Astrocyte of the cerebellum (primary cell): ENCODE measurements around the gene CFAP73.
A peak's percentile ranks its signal among the peaks of the same experiment; 100 is the strongest.

Experiments
- DNase-seq: peaks from one replicate; pipeline ENCODE4 v3.0.0-alpha.2; 2011; ENCODE audit warnings: low read depth
- H3K4me3 ChIP-seq: 2 replicates; pipeline ENCODE4 v1.5.1; 2011; ENCODE audit warnings: mild to moderate bottlenecking, low read depth, low read length, moderate library complexity
- CTCF ChIP-seq: IDR thresholded peaks from 2 replicates; pipeline ENCODE4 v1.5.1; 2012; ENCODE audit warnings: low read length, low read depth, moderate library complexity, mild to moderate bottlenecking; ENCODE audit errors: missing control alignments
- in situ Hi-C: cut with HindIII; loops from 2 replicates; pipeline ENCODE4 v1.10.0; 2017; ENCODE audit warnings: low sequenced_read_pairs

CFAP73 gene

GRCh38 chr12:113170457-113170856 lies 20.9 kb downstream of the CFAP73 start:
- DNase-seq: no peak
- in situ Hi-C loops: loop anchor here (25.0 kb wide), 1 partner anchor 108 kb away; the partner anchor contains the start of gene DTX1
- no peak for TF ChIP-seq CTCF

GRCh38 chr12:113170926-113171325 lies 21.4 kb downstream of the CFAP73 start:
- in situ Hi-C loops: loop anchor here (25.0 kb wide), 1 partner anchor 109 kb away; the partner anchor contains the start of gene DTX1
- no peak overlapping the region for H3K4me3 ChIP-seq
- DNase-seq: no peak
- no peak for TF ChIP-seq CTCF

More at GRCh38 chr12:113170457-113170856, 20.9 kb downstream of the CFAP73 start:
- H3K4me3 ChIP-seq: no peak overlapping the region

- in situ Hi-C loops: loop anchor here (25.0 kb wide), 1 partner anchor 109 kb away; the partner anchor contains the start of gene DTX1
- no peak for DNase-seq
- H3K4me3 ChIP-seq: no peak overlapping the region
- no peak for TF ChIP-seq CTCF
Measured at GRCh38 chr12:113171543-113171942, 22.0 kb downstream of the CFAP73 start.

- DNase-seq: no peak
- no peak overlapping the region for H3K4me3 ChIP-seq
- in situ Hi-C loops: loop anchor here (25.0 kb wide), 1 partner anchor 110 kb away; the partner anchor contains the start of gene DTX1
- TF ChIP-seq CTCF: no peak
Measured at GRCh38 chr12:113172185-113172584, 22.7 kb downstream of the CFAP73 start.

- DNase-seq: no peak
- no peak overlapping the region for H3K4me3 ChIP-seq
- in situ Hi-C loops: loop anchor here (25.0 kb wide), 1 partner anchor 111 kb away; the partner anchor contains the start of gene DTX1
- TF ChIP-seq CTCF: no peak
Measured at GRCh38 chr12:113173081-113173698, 23.7 kb downstream of the CFAP73 start.

- no peak overlapping the region for H3K4me3 ChIP-seq
- in situ Hi-C loops: loop anchor here (25.0 kb wide), 1 partner anchor 112 kb away; the partner anchor contains the start of gene DTX1
- peak; percentile 98 for TF ChIP-seq CTCF
- no peak for DNase-seq
Measured at GRCh38 chr12:113174461-113175384, 25.2 kb downstream of the CFAP73 start.
